HepG2 (cell line): ENCODE results near the gene CCN2. TPM values are rescaled to one million over a fixed set of nuclear protein-coding genes. Genes with fewer than 3 reads are reported as not detected.

ENCODE experiments used
- ATAC-seq: fragments of 200-7000 bp; cut with Tn5 transposase; 3 replicates; pipeline ENCODE4 v1.9.1; 2020; ENCODE audit warnings: mild to moderate bottlenecking, moderate library complexity
- BruUV-seq: library from RNA; stranded (reverse); fragments of 400-500 nt; replicated peaks from 2 replicates; lab custom pipeline; 2021; lab: Mats Ljungman, UMichigan
- CTCF ChIA-PET: fragments of 300-600 bp; formaldehyde crosslinking; extraction: SDS; loops from one replicate; lab custom pipeline; 2021; ENCODE audit warnings: low total read pairs, inconsistent platforms, low intra/inter-chr PET ratio; lab: Yijun Ruan, JAX
- POLR2A ChIA-PET: fragments of 350-600 bp; sonication (Branson Sonifier 250); formaldehyde crosslinking; loops from one replicate; lab custom pipeline; 2020; ENCODE audit warnings: antibody characterized with exemption, inconsistent platforms; lab: Yijun Ruan, JAX
- DNase-seq: peaks from one replicate; pipeline ENCODE4 v3.0.0-alpha.2; 2015; ENCODE audit warnings: low spot score
- FAIRE-seq: peaks from 3 replicates; lab custom pipeline; 2011; peaks lifted over from hg19 to GRCh38; lab: Jason Lieb, UNC
- H2AFZ ChIP-seq: one replicate; pipeline ENCODE4 v1.6.1; 2011; ENCODE audit warnings: low read length, inconsistent platforms
- H3K27ac ChIP-seq: fragments of 300-600 bp; 3 replicates; pipeline ENCODE4 v1.8.0; 2011; ENCODE audit warnings: mixed run types, mild to moderate bottlenecking, mixed read lengths, low read length, inconsistent platforms; ENCODE audit not compliant: insufficient read depth; ENCODE audit errors: extremely low read length
- H3K27me3 ChIP-seq, 2 experiments: fragments of 200-600 bp in 1 of 2; 2 replicates in 1 of 2; 3 replicates in 1 of 2; pipeline versions ENCODE4 v1.6.0 to v1.8.0; 2011; ENCODE audit warnings: low read length in 2 of 2, mild to moderate bottlenecking in 2 of 2, moderate library complexity in 2 of 2, inconsistent platforms in 1 of 2; ENCODE audit not compliant: insufficient read depth in 2 of 2, control insufficient read depth in 1 of 2
- H3K36me3 ChIP-seq, 2 experiments: fragments of 200-600 bp in 1 of 2; replicated peaks in 1 of 2; 2 replicates in 1 of 2; 3 replicates in 1 of 2; pipeline versions ENCODE4 v1.5.1 to v1.8.0; 2011; ENCODE audit warnings: low read length in 2 of 2, inconsistent platforms in 1 of 2; ENCODE audit not compliant: insufficient read depth in 2 of 2, control insufficient read depth in 1 of 2
- H3K4me1 ChIP-seq: 2 replicates; pipeline ENCODE4 v1.5.1; 2012; ENCODE audit warnings: low read length, inconsistent platforms; ENCODE audit not compliant: insufficient read depth
- H3K4me2 ChIP-seq: 2 replicates; pipeline ENCODE4 v1.6.0; 2011; ENCODE audit warnings: low read depth, low read length, inconsistent platforms
- H3K4me3 ChIP-seq, 3 experiments: fragments of 200-600 bp in 1 of 3; sonication (generic), shearing (Covaris generic) in 1 of 3; replicated peaks in 1 of 3; 2 replicates each; pipeline ENCODE4 v1.5.1; 2011 to 2016; ENCODE audit warnings: low read length in 3 of 3, inconsistent platforms in 2 of 3, low read depth in 2 of 3, mild to moderate bottlenecking in 2 of 3, control low read depth in 1 of 3, mixed read lengths in 1 of 3; ENCODE audit not compliant: insufficient read depth in 1 of 3
- H3K79me2 ChIP-seq: one replicate; pipeline ENCODE4 v1.6.1; 2011; ENCODE audit warnings: low read length, inconsistent platforms; ENCODE audit not compliant: insufficient read depth
- H3K9ac ChIP-seq: 2 replicates; pipeline ENCODE4 v1.6.0; 2011; ENCODE audit warnings: mild to moderate bottlenecking, low read depth, low read length, inconsistent platforms; ENCODE audit not compliant: insufficient read depth
- H3K9me3 ChIP-seq: 2 replicates; pipeline ENCODE4 v1.5.1; 2012; ENCODE audit warnings: mild to moderate bottlenecking, low read length
- H4K20me1 ChIP-seq: 2 replicates; pipeline ENCODE4 v1.6.0; 2011; ENCODE audit warnings: inconsistent platforms, mild to moderate bottlenecking, low read length, moderate library complexity; ENCODE audit not compliant: insufficient read depth
- BRF2 ChIP-seq: sonication (generic); formaldehyde crosslinking; IDR thresholded peaks from 2 replicates; pipeline ENCODE4 v1.8.1; 2022; ENCODE audit warnings: mild to moderate bottlenecking, missing genetic modification reagents
- CC2D1A ChIP-seq: sonication (generic); formaldehyde crosslinking; IDR thresholded peaks from 2 replicates; pipeline ENCODE4 v1.8.1; 2023; ENCODE audit warnings: mild to moderate bottlenecking, missing genetic modification reagents
- DPF2 ChIP-seq: sonication (generic); formaldehyde crosslinking; IDR thresholded peaks from 2 replicates; pipeline ENCODE4 v1.4.0; 2020; ENCODE audit warnings: mild to moderate bottlenecking, low read depth, missing genetic modification reagents, borderline replicate concordance
- IRF2 ChIP-seq: IDR thresholded peaks from 2 replicates; pipeline ENCODE4 v1.6.1; 2018; ENCODE audit warnings: missing genetic modification reagents, missing compliant biosample characterization
- MXD3 ChIP-seq: IDR thresholded peaks from 2 replicates; pipeline ENCODE4 v1.6.1; 2016; ENCODE audit warnings: mild to moderate bottlenecking, missing biosample characterization, missing genetic modification reagents
- ZFYVE20 ChIP-seq: sonication (generic); formaldehyde crosslinking; IDR thresholded peaks from 2 replicates; pipeline ENCODE4 v1.8.0; 2023; ENCODE audit warnings: low read depth, mild to moderate bottlenecking, moderate library complexity, missing genetic modification reagents, borderline replicate concordance
- ZNF121 ChIP-seq: sonication (generic); formaldehyde crosslinking; IDR thresholded peaks from 2 replicates; pipeline ENCODE4 v1.5.0; 2020; ENCODE audit warnings: mild to moderate bottlenecking, missing genetic modification reagents
- ZNF510 ChIP-seq: sonication (generic); formaldehyde crosslinking; IDR thresholded peaks from 2 replicates; pipeline ENCODE4 v1.4.0; 2020; ENCODE audit warnings: low read depth, mild to moderate bottlenecking, missing genetic modification reagents
- ZNF558 ChIP-seq: sonication (generic); formaldehyde crosslinking; IDR thresholded peaks from 2 replicates; pipeline ENCODE4 v1.9.0; 2022; ENCODE audit warnings: mild to moderate bottlenecking, missing genetic modification reagents, borderline replicate concordance
- ZNF562 ChIP-seq: sonication (generic); formaldehyde crosslinking; IDR thresholded peaks from 2 replicates; pipeline ENCODE4 v1.8.0; 2022; ENCODE audit warnings: missing genetic modification reagents, borderline replicate concordance
- ZNF576 ChIP-seq: sonication (generic); formaldehyde crosslinking; IDR thresholded peaks from 2 replicates; pipeline ENCODE4 v1.4.0; 2020; ENCODE audit warnings: mild to moderate bottlenecking, missing genetic modification reagents
- ZNF777 ChIP-seq: sonication (generic); formaldehyde crosslinking; IDR thresholded peaks from 2 replicates; pipeline ENCODE4 v1.4.0; 2020; ENCODE audit warnings: missing genetic modification reagents
- WGBS: methylation state at CpG from one replicate; pipeline ENCODE4 v1.1.6; 2017; ENCODE audit warnings: low lambda C conversion rate; 5-methylcytosine and 5-hydroxymethylcytosine counted together
- in situ Hi-C: cut with HindIII; loops from 2 replicates; pipeline ENCODE4 v1.10.0; 2017; ENCODE audit warnings: low pct_unique_long_range_greater_than_20kb; ENCODE audit not compliant: extremely low pct_ligation_motif_present
- intact Hi-C: fragments of 100-400 bp; cut with micrococcal nuclease; formaldehyde crosslinking; loops from one replicate; pipeline ENCODE4 v1.10.0; 2022; ENCODE audit not compliant: unreplicated experiment
- polyA plus RNA-seq, 8 experiments: library from polyadenylated mRNA; depleted of rRNA in 3 of 8; stranded (reverse) in 7 of 8; unstranded in 1 of 8; fragments of >200 nt; fragmentation: Illumina TruSeq in 4 of 8; extraction: Trizol in 4 of 8; gene quantifications; 2 replicates each; pipeline versions ENCODE4 v1.2.1 to v1.2.3, GENCODE V29; 2011 to 2016; ENCODE audit warnings: low read depth in 4 of 8, missing spikeins in 1 of 8, mixed read lengths in 1 of 8; ENCODE audit not compliant: insufficient read depth in 1 of 8
- total RNA-seq, 5 experiments: library from RNA; depleted of rRNA; stranded (reverse); fragments of >200 nt; fragmentation: Illumina TruSeq; extraction: Trizol; gene quantifications; 2 replicates each; pipeline ENCODE4 v1.2.3, GENCODE V29; 2016; ENCODE audit warnings: low read depth in 1 of 5

Gene CCN2
- total and polyA plus RNA-seq, 2 of the 13 experiments (the other 11 are each of a cell fraction or from before 2014, with no cell fraction given) = 34.7 to 316 TPM

DNA sequence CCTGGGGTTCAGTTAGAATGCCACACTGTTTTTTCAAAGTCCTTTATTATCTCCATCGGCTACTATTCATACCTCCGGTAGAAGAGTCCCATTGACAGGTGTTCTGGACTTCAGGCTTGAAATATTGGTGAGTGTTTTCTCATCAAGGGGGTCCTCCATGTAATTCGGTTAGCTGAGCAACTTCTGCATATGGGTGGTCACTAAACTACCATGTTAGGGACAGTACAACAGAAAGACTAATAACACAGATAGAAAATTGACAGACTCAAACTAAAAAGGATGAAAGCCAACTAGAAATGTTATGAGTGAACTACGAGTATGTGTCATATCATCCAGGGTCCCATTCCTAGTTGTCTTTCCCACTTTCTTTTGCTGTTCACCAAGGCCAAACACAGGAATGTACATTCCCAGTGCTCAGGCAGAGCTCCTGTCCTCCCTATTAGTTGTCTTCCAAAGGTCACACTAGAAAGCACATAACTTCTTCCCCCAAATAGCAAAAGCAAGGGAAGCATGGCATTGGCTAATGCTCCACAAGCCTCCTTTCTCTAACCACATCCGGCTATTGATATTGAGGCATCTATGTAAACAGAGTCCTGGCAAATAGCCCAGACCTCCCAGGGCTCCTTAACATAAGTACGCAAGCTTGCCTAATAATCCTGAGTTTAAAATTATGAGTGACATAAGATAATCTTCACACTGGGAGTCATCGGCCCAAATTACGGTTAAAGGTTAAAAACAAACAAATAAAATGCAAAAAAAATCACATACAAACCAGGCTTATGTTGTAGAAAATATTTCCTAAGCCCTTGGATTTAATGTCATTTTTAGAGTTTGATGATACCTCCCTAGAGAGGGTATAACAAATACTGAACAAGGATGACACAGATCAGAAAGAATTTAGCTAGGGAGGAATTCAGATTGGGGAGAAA, 13.2 kb downstream of the CCN2 start:
- no peaks in the 10 kb centered on the region for H3K79me2 ChIP-seq
- ATAC-seq = peak; percentile 98
- no peak overlapping the region for H3K9ac ChIP-seq
- TF ChIP-seq MXD3 (CRISPR knock-in tag) (no peak), IRF2 (peak; percentile 97), ZNF121 (CRISPR knock-in tag) (no peak), ZNF510 (CRISPR knock-in tag) (no peak), BRF2 (CRISPR knock-in tag) (0 out of 2 replicates have a peak, but pooled peaks have one; percentile 51), DPF2 (CRISPR knock-in tag) (peak; percentile 92), ZNF576 (CRISPR knock-in tag) (no peak), ZNF558 (CRISPR knock-in tag) (no peak), ZNF777 (no peak), ZNF562 (CRISPR knock-in tag) (no peak), ZFYVE20 (no peak), CC2D1A (CRISPR knock-in tag) (peak; percentile 66; the same call in 1 of the 2 replicates)

More for the DNA sequence above, 13.2 kb downstream of the CCN2 start:
- intact Hi-C loops = loop anchor here (1.0 to 10.0 kb wide), 5 partner anchors 12 to 577 kb away; partner anchors contain the start of gene STX7
- Histone ChIP-seq H3K4me2 (peak overlapping the region; percentile 52), H3K4me1 (peaks cover 46% of the 10 kb centered on the region), H3K9me3 (no peaks in the 10 kb centered on the region), H3K27ac (peak overlapping the region; percentile 56), H2AFZ (no peak overlapping the region), H3K36me3 (no peaks in the 10 kb centered on the region), H4K20me1 (no peaks in the 10 kb centered on the region), H3K4me3 (peak overlapping the region in 1 of 3 experiments; percentile 7; a peak in 1 of 6 replicates), H3K27me3 (no peaks in the 10 kb centered on the region)
- in situ Hi-C loops = no loop called here
- DNase-seq (peak; percentile 100), FAIRE-seq (peak; percentile 93)
- POLR2A ChIA-PET = interaction anchor here (1.1 to 6.3 kb wide), 6 partner anchors 11 to 43 kb away, joined by 4 to 217 read pairs (median 14); partner anchors contain the start of gene CCN2
- CTCF ChIA-PET = no interaction called here
- 32% methylated on average over 8 of the region's 8 CpGs for WGBS
- BruUV-seq = no TSS peak
